ENCODE results near the gene PIK3R6.

DNA sequence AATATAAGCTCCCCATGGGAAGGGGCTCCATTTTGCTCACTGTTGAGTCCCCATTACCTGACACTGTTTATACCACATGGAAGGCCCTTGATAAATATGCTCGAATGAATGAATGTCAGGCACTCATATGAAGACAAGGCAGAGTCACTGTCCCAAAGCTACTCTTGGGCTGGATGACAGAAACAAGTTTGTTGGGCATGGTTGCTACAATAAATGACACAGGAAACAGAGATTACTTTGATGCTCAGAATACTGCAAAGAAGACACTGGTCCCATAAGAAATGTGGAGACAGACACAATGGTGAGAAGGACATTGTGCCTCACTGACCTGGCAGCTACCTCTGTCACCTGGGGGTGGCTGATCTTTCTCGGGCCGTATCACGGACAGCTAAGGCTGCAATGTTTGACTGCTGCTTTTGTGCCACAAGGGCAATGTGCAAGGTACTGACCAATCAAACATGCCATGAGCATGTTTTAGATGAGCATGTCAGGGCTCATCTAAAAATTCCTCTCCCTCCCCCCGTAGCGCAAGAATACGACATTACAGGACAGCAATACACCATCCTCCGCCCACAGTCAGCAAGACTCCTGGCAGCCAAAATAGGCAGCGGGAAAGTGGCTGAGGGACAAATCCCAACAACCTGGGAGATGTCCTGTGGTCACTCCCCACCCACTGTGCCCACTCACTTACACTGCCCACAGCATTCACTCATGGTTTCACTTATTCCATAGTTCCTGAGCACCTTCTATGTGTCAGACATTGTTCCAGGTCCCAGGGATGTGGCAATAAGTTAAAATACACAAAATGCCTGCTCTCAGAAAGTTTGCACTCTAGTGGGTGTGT, 5.0 kb downstream of the PIK3R6 start:
- TF ChIP-seq, protein P1, sequence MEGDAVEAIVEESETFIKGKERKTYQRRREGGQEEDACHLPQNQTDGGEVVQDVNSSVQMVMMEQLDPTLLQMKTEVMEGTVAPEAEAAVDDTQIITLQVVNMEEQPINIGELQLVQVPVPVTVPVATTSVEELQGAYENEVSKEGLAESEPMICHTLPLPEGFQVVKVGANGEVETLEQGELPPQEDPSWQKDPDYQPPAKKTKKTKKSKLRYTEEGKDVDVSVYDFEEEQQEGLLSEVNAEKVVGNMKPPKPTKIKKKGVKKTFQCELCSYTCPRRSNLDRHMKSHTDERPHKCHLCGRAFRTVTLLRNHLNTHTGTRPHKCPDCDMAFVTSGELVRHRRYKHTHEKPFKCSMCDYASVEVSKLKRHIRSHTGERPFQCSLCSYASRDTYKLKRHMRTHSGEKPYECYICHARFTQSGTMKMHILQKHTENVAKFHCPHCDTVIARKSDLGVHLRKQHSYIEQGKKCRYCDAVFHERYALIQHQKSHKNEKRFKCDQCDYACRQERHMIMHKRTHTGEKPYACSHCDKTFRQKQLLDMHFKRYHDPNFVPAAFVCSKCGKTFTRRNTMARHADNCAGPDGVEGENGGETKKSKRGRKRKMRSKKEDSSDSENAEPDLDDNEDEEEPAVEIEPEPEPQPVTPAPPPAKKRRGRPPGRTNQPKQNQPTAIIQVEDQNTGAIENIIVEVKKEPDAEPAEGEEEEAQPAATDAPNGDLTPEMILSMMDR (IDR thresholded peaks at IDR 0.05) = no peak
- no peak for TF ChIP-seq EZH2 (IDR thresholded peaks at IDR 0.05; ENCODE audit: borderline replicate concordance, insufficient read depth, low read depth, low read length, poor library complexity, severe bottlenecking)

All from B cell (primary cell).